ENCODE data around the gene KATNA1. TPM values are rescaled to one million over a fixed set of nuclear protein-coding genes. Genes with fewer than 3 reads are reported as not detected.

Gene KATNA1
- total and polyA plus RNA-seq, 2 donors (not counting 3 experiments of a cell fraction or from before 2014, with no cell fraction given) = 9.9 to 15.9 TPM

GRCh38 chr6:149592983-149593382, 55.5 kb downstream of the KATNA1 start:
- Histone ChIP-seq H3K4me1 (ENCODE audit: control insufficient read depth, extremely low read depth, insufficient read depth, low read length) (no peaks in the 10 kb centered on the region), H4K20me1 (replicated peaks; ENCODE audit: control insufficient read depth, extremely low read depth, insufficient read depth, low read length) (no peaks in the 10 kb centered on the region), H3K9me3 (replicated peaks; ENCODE audit: control insufficient read depth, insufficient read depth, low read length) (no peaks in the 10 kb centered on the region), H3K27ac (ENCODE audit: insufficient read depth, low read depth, low read length) (no peak overlapping the region), H3K4me2 (ENCODE audit: insufficient read depth, low read length) (no peak overlapping the region), H3K9me1 (replicated peaks; ENCODE audit: control insufficient read depth, extremely low read depth, insufficient read depth, low read length) (no peaks in the 10 kb centered on the region), H3K9ac (replicated peaks; ENCODE audit: extremely low read depth, insufficient read depth, low read length) (no peak overlapping the region), H3K36me3 (ENCODE audit: control insufficient read depth in 2 of 2, extremely low read depth in 1 of 2, insufficient read depth in 2 of 2, low read length in 2 of 2) (peaks cover 9 to 10% of the 10 kb centered on the region in 2 experiments), H3K27me3 (ENCODE audit: control insufficient read depth in 2 of 2, insufficient read depth in 2 of 2, low read length in 2 of 2) (no peaks in the 10 kb centered on the region), H3K4me3 (replicated peaks in 1 of 3; ENCODE audit: insufficient read depth in 1 of 3, low read depth in 1 of 3, low read length in 3 of 3) (no peak overlapping the region), H3K79me2 (ENCODE audit: control insufficient read depth, insufficient read depth, low read length) (no peaks in the 10 kb centered on the region), H2AFZ (ENCODE audit: low read depth, low read length) (no peak overlapping the region)
- BruUV-seq (replicated peaks) = no TSS peak
- no peak for DNase-seq (ENCODE audit: low read depth, low spot score)
- ChIA-PET CTCF (no interaction called here), POLR2A (no interaction called here)
- dilution Hi-C loops (cut with MboI; ENCODE audit: extremely low pct_ligation_motif_present, low sequenced_read_pairs) (no loop called here), intact Hi-C loops (cut with micrococcal nuclease) (no loop called here)
- FAIRE-seq = no peak
- TF ChIP-seq, protein P1, sequence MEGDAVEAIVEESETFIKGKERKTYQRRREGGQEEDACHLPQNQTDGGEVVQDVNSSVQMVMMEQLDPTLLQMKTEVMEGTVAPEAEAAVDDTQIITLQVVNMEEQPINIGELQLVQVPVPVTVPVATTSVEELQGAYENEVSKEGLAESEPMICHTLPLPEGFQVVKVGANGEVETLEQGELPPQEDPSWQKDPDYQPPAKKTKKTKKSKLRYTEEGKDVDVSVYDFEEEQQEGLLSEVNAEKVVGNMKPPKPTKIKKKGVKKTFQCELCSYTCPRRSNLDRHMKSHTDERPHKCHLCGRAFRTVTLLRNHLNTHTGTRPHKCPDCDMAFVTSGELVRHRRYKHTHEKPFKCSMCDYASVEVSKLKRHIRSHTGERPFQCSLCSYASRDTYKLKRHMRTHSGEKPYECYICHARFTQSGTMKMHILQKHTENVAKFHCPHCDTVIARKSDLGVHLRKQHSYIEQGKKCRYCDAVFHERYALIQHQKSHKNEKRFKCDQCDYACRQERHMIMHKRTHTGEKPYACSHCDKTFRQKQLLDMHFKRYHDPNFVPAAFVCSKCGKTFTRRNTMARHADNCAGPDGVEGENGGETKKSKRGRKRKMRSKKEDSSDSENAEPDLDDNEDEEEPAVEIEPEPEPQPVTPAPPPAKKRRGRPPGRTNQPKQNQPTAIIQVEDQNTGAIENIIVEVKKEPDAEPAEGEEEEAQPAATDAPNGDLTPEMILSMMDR (IDR thresholded peaks at IDR 0.05; ENCODE audit: extremely low read depth in 1 of 2, insufficient read depth in 1 of 2, low read depth in 1 of 2, low read length in 2 of 2) = no peak
- TF ChIP-seq POLR2AphosphoS5 (IDR thresholded peaks at IDR 0.05; ENCODE audit: insufficient read depth, low read depth, low read length) (no peak), EZH2 (IDR thresholded peaks at IDR 0.05; ENCODE audit: borderline replicate concordance, low read depth, low read length, severe bottlenecking) (no peak), MYC (IDR thresholded peaks at IDR 0.05; ENCODE audit: low read depth, low read length) (no peak), POLR2A (IDR thresholded peaks at IDR 0.05; ENCODE audit: low read depth, low read length) (no peak), GATA2 (IDR thresholded peaks at IDR 0.05; ENCODE audit: insufficient read depth, insufficient read length, low read depth, low read length) (no peak), JUN (IDR thresholded peaks at IDR 0.05; ENCODE audit: borderline replicate concordance, insufficient read depth, insufficient read length, low read depth) (no peak), MAX (IDR thresholded peaks at IDR 0.05; ENCODE audit: insufficient read depth, insufficient read length) (no peak), FOS (IDR thresholded peaks at IDR 0.05; ENCODE audit: borderline replicate concordance, insufficient read depth, low read length) (no peak)

Measured in endothelial cell of umbilical vein (primary cell).